K562 (cell line): ENCODE results near the gene ATP7B. TPM values are rescaled to one million over a fixed set of nuclear protein-coding genes. Genes with fewer than 3 reads are reported as not detected.
A peak's percentile ranks its signal among the peaks of the same experiment; 100 is the strongest.

Source experiments
- ATAC-seq: fragments of 200-7000 bp; cut with Tn5 transposase; 3 replicates; pipeline ENCODE4 v1.9.1; 2020; ENCODE audit warnings: moderate library complexity
- BruUV-seq: library from RNA; stranded (reverse); fragments of 400-500 nt; replicated peaks from 2 replicates; lab custom pipeline; 2021; lab: Mats Ljungman, UMichigan
- CTCF ChIA-PET: fragments of 300-600 bp; formaldehyde crosslinking; extraction: SDS; loops from one replicate; lab custom pipeline; 2021; ENCODE audit warnings: low intra/inter-chr PET ratio; lab: Yijun Ruan, JAX
- POLR2A ChIA-PET: fragments of 300-600, 350-650 bp; sonication (Branson Sonifier 250); formaldehyde crosslinking; extraction: SDS; loops from one replicate; lab custom pipeline; 2021; ENCODE audit warnings: antibody characterized with exemption, inconsistent platforms; lab: Yijun Ruan, JAX
- DNase-seq, 4 experiments: peaks; one replicate each; pipeline versions ENCODE4 v3.0.0 to v3.0.0-alpha.2; 2011 to 2018; ENCODE audit warnings: low spot score in 3 of 4, mixed read lengths in 3 of 4; ENCODE audit errors: extremely low read depth in 1 of 4
- FAIRE-seq: peaks from 2 replicates; lab custom pipeline; 2011; peaks lifted over from hg19 to GRCh38; lab: Jason Lieb, UNC
- H2AFZ ChIP-seq: 2 replicates; pipeline ENCODE4 v1.6.0; 2011; ENCODE audit warnings: low read depth, low read length, control low read depth, inconsistent platforms
- H3K27ac ChIP-seq: fragments of 200-600 bp; 3 replicates; pipeline ENCODE4 v1.8.0; 2011; ENCODE audit warnings: low read depth, mild to moderate bottlenecking, control low read depth, inconsistent platforms, low read length, moderate library complexity, mixed read lengths; ENCODE audit errors: extremely low read depth
- H3K27me3 ChIP-seq, 2 experiments: fragments of 300-600 bp in 1 of 2; 2 replicates in 1 of 2; 3 replicates in 1 of 2; pipeline versions ENCODE4 v1.6.0 to v1.8.0; 2011; ENCODE audit warnings: inconsistent platforms in 2 of 2, low read length in 2 of 2, mild to moderate bottlenecking in 1 of 2, mixed read lengths in 1 of 2, moderate library complexity in 1 of 2; ENCODE audit not compliant: control insufficient read depth in 2 of 2, insufficient read depth in 2 of 2
- H3K36me3 ChIP-seq: fragments of 300-600 bp; 3 replicates; pipeline ENCODE4 v1.8.0; 2011; ENCODE audit warnings: mild to moderate bottlenecking, low read length, inconsistent platforms; ENCODE audit not compliant: control insufficient read depth, insufficient read depth
- H3K4me1 ChIP-seq, 2 experiments: fragments of 200-600 bp in 1 of 2; replicated peaks in 1 of 2; 2 replicates in 1 of 2; 3 replicates in 1 of 2; pipeline versions ENCODE4 v1.5.1 to v1.8.0; 2011; ENCODE audit warnings: inconsistent platforms in 2 of 2, low read length in 2 of 2, mild to moderate bottlenecking in 1 of 2, mixed read lengths in 1 of 2, moderate library complexity in 1 of 2; ENCODE audit not compliant: control insufficient read depth in 2 of 2, insufficient read depth in 2 of 2
- H3K4me2 ChIP-seq: 2 replicates; pipeline ENCODE4 v1.6.1; 2011; ENCODE audit warnings: low read length, control low read depth, inconsistent platforms, mixed read lengths; ENCODE audit not compliant: insufficient read depth
- H3K4me3 ChIP-seq: fragments of 200-600 bp; sonication (generic), shearing (Covaris generic); 2 replicates; pipeline ENCODE4 v1.5.1; 2016; ENCODE audit warnings: control low read depth, inconsistent platforms
- H3K79me2 ChIP-seq: fragments of 200-600 bp; 3 replicates; pipeline ENCODE4 v1.8.0; 2011; ENCODE audit warnings: low read length, inconsistent platforms; ENCODE audit not compliant: control insufficient read depth, insufficient read depth
- H3K9ac ChIP-seq, 2 experiments: 2 replicates each; pipeline versions ENCODE4 v1.6.0 to v1.6.1; 2011; ENCODE audit warnings: low read depth in 2 of 2, low read length in 2 of 2, control low read depth in 1 of 2, inconsistent platforms in 1 of 2, mild to moderate bottlenecking in 1 of 2, mixed read lengths in 1 of 2; ENCODE audit not compliant: insufficient read depth in 1 of 2
- H3K9me1 ChIP-seq: one replicate; pipeline ENCODE4 v1.6.0; 2011; ENCODE audit warnings: inconsistent platforms, mild to moderate bottlenecking, low read length, moderate library complexity; ENCODE audit not compliant: control insufficient read depth, insufficient read depth
- H3K9me3 ChIP-seq: replicated peaks from 2 replicates; pipeline ENCODE4 v1.5.1; 2011; ENCODE audit warnings: low read depth, low read length, inconsistent platforms; ENCODE audit not compliant: control insufficient read depth, insufficient read depth
- H4K20me1 ChIP-seq: replicated peaks from 2 replicates; pipeline ENCODE4 v1.6.1; 2011; ENCODE audit warnings: low read length, inconsistent platforms, mixed read lengths; ENCODE audit not compliant: control insufficient read depth, insufficient read depth
- E2F8 ChIP-seq: fragments of 450-650 bp; IDR thresholded peaks from 2 replicates; pipeline ENCODE4 v1.7.1; 2018; ENCODE audit warnings: mild to moderate bottlenecking, low read depth; ENCODE audit not compliant: partially characterized antibody
- ETV5 ChIP-seq: sonication (generic); formaldehyde crosslinking; IDR thresholded peaks from 2 replicates; pipeline ENCODE4 v1.4.0; 2020; ENCODE audit warnings: low read depth, mild to moderate bottlenecking, missing genetic modification reagents
- GABPA ChIP-seq: fragments of 200-800 bp; sonication (Bioruptor generic); conservative IDR thresholded peaks from 2 replicates; pipeline ENCODE4 v1.6.1; 2016; ENCODE audit warnings: low read depth, missing genetic modification characterization, missing compliant biosample characterization
- KAT7 ChIP-seq: sonication (generic); formaldehyde crosslinking; IDR thresholded peaks from 2 replicates; pipeline ENCODE4 v1.8.0; 2022; ENCODE audit warnings: missing genetic modification reagents, mild to moderate bottlenecking, borderline replicate concordance
- NKRF ChIP-seq: fragments of 450-650 bp; IDR thresholded peaks from 2 replicates; pipeline ENCODE4 v1.6.1; 2016; ENCODE audit warnings: borderline replicate concordance
- NR2C2 ChIP-seq, 2 experiments: fragments of 200-800 bp in 1 of 2; sonication (Bioruptor generic) in 1 of 2; sonication (generic) in 1 of 2; formaldehyde crosslinking in 1 of 2; IDR thresholded peaks; 2 replicates each; pipeline versions ENCODE4 v1.6.1 to v1.8.0; 2016 to 2022; ENCODE audit warnings: mild to moderate bottlenecking in 1 of 2, missing compliant biosample characterization in 1 of 2, missing genetic modification characterization in 1 of 2, missing genetic modification reagents in 1 of 2
- TAF9B ChIP-seq: fragments of 450-650 bp; IDR thresholded peaks from 2 replicates; pipeline ENCODE4 v1.6.1; 2018; ENCODE audit warnings: mild to moderate bottlenecking; ENCODE audit not compliant: partially characterized antibody
- ZNF280B ChIP-seq: fragments of 250-450 bp; sonication (Bioruptor Pico); IDR thresholded peaks from 2 replicates; pipeline ENCODE4 v1.5.1; 2021; ENCODE audit warnings: mild to moderate bottlenecking
- WGBS: fragments of 100-300 bp; shearing (Covaris generic); methylation state at CpG from one replicate; pipeline ENCODE4 v1.1.6; 2016; ENCODE audit warnings: low coverage, mixed read lengths; ENCODE audit not compliant: insufficient coverage; ENCODE audit errors: missing lambda C conversion rate; 5-methylcytosine and 5-hydroxymethylcytosine counted together
- in situ Hi-C: fragments of 300-500 bp; cut with MboI; formaldehyde crosslinking; loops from 4 replicates; pipeline ENCODE4 v1.15.0; 2018; ENCODE audit warnings: inconsistent platforms, mixed read lengths
- intact Hi-C: fragments of 100-400 bp; cut with micrococcal nuclease; formaldehyde crosslinking; loops from 2 replicates; pipeline ENCODE4 v1.14.2; 2022
- polyA plus RNA-seq, 8 experiments: library from polyadenylated mRNA; depleted of rRNA in 4 of 8; stranded (reverse) in 5 of 8; unstranded in 3 of 8; fragments of >200 nt; fragmentation: Nextera tagmentation in 2 of 8; fragmentation: Illumina TruSeq in 1 of 8; extraction: Ambion mirVana in 2 of 8; extraction: Trizol in 1 of 8; gene quantifications; 2 replicates each; pipeline versions ENCODE4 v1.2.1 to v1.2.3, GENCODE V29; 2011 to 2014; ENCODE audit warnings: inconsistent platforms in 1 of 8, missing spikeins in 1 of 8
- total RNA-seq, 7 experiments: library from RNA; depleted of rRNA in 6 of 7; stranded (reverse); fragments of >200 nt in 6 of 7; fragmentation: Illumina TruSeq in 2 of 7; extraction: Trizol in 2 of 7; gene quantifications; 2 replicates each; pipeline versions ENCODE4 v1.2.1 to v1.2.3, GENCODE V29; 2011 to 2021; ENCODE audit warnings: low replicate concordance in 1 of 7
- TF ChIP-seq, protein P1 (sequence below): fragments of 150-350 bp; IDR thresholded peaks from 2 replicates; pipeline ENCODE4 v1.6.1; 2014; ENCODE audit warnings: low read depth, mild to moderate bottlenecking, low read length, borderline replicate concordance

Gene ATP7B
- total and polyA plus RNA-seq, 9 of the 15 experiments (the other 6 are each of a cell fraction or from before 2014, with no cell fraction given): 1.1 to 20.4 (median 8.5) TPM

GRCh38 chr13:52016296-52016695 lies 5.0 kb upstream of the ATP7B start (continued):
- TF ChIP-seq ETV5 (no peak), KAT7 (CRISPR knock-in tag) (no peak)
- TF ChIP-seq, all 486 proteins: peak for 0

DNA sequence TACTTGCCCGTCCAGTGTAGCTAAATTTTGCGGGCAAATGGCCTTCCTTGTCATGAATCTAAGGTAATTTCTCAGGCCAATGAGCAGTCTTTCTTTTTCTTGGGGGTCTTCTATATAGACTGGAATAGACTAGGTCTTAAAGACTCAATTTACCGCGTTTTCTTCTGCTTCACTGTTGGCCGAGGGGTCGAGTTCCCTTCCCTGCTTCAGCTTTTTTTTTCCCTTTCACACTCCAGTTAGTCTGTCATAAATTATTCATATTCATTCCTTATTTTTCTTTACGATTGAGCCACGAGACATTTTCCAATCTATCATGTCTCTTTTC lies 1.2 kb upstream of the ATP7B start:
- in situ Hi-C loops (no loop called here), intact Hi-C loops (no loop called here)
- DNase-seq (no peak), FAIRE-seq (no peak), ATAC-seq (no peak; the same call in 2 of the 3 replicates)
- WGBS: 0% methylated on average over 7 of the region's 8 CpGs
- Histone ChIP-seq H3K4me3 (peak overlapping the region; percentile 90), H3K36me3 (peaks cover 7% of the 10 kb centered on the region; the same call in 1 of the 3 replicates), H3K9me1 (no peaks in the 10 kb centered on the region), H2AFZ (peak overlapping the region; percentile 83), H4K20me1 (no peaks in the 10 kb centered on the region), H3K9me3 (no peaks in the 10 kb centered on the region), H3K9ac (peak overlapping the region; percentile 83 to 86), H3K4me1 (peaks cover 9 to 13% of the 10 kb centered on the region in 2 experiments; a peak in 4 of 5 replicates), H3K79me2 (peaks cover 86% of the 10 kb centered on the region), H3K4me2 (peak overlapping the region; percentile 83; the same call in 1 of the 2 replicates), H3K27me3 (no peaks in the 10 kb centered on the region), H3K27ac (peak overlapping the region; percentile 84)
- TSS peak; percentile 77 for BruUV-seq
- ChIA-PET POLR2A (interaction anchor here (0.7 to 1.6 kb wide), 4 partner anchors 9 to 80 kb away, joined by 3 to 7 read pairs (median 4); no protein-coding TSS in a partner anchor), CTCF (no interaction called here)
- TF ChIP-seq TAF9B: peak; percentile 14
- TF ChIP-seq ZNF280B (CRISPR knock-in tag): no peak
- TF ChIP-seq NKRF: 0 out of 2 replicates have a peak, but pooled peaks have one; percentile 49
- TF ChIP-seq GABPA (tag): 0 out of 2 replicates have a peak, but pooled peaks have one; percentile 53
- TF ChIP-seq E2F8: no peak
- TF ChIP-seq NR2C2 (CRISPR knock-in tag; IDR thresholded peaks at IDR 0.05): no peak
- TF ChIP-seq NR2C2 (tag; IDR thresholded peaks at IDR 0.05): peak; percentile 88
- TF ChIP-seq, protein P1, sequence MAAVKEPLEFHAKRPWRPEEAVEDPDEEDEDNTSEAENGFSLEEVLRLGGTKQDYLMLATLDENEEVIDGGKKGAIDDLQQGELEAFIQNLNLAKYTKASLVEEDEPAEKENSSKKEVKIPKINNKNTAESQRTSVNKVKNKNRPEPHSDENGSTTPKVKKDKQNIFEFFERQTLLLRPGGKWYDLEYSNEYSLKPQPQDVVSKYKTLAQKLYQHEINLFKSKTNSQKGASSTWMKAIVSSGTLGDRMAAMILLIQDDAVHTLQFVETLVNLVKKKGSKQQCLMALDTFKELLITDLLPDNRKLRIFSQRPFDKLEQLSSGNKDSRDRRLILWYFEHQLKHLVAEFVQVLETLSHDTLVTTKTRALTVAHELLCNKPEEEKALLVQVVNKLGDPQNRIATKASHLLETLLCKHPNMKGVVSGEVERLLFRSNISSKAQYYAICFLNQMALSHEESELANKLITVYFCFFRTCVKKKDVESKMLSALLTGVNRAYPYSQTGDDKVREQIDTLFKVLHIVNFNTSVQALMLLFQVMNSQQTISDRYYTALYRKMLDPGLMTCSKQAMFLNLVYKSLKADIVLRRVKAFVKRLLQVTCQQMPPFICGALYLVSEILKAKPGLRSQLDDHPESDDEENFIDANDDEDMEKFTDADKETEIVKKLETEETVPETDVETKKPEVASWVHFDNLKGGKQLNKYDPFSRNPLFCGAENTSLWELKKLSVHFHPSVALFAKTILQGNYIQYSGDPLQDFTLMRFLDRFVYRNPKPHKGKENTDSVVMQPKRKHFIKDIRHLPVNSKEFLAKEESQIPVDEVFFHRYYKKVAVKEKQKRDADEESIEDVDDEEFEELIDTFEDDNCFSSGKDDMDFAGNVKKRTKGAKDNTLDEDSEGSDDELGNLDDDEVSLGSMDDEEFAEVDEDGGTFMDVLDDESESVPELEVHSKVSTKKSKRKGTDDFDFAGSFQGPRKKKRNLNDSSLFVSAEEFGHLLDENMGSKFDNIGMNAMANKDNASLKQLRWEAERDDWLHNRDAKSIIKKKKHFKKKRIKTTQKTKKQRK: no peak
